IPS-15b (cell line): ENCODE measurements around the gene BNIP1.

Source experiments
- H3K27me3 ChIP-seq: one replicate; pipeline ENCODE4 v1.6.1; 2013; ENCODE audit warnings: low read length; ENCODE audit not compliant: control insufficient read depth, insufficient read depth
- H3K36me3 ChIP-seq: one replicate; pipeline ENCODE4 v1.6.1; 2013; ENCODE audit warnings: low read length; ENCODE audit not compliant: control insufficient read depth, insufficient read depth
- H3K4me1 ChIP-seq: one replicate; pipeline ENCODE4 v1.6.1; 2013; ENCODE audit warnings: mild to moderate bottlenecking, low read length; ENCODE audit not compliant: control insufficient read depth, insufficient read depth
- H3K4me3 ChIP-seq: one replicate; pipeline ENCODE4 v1.5.1; 2013; ENCODE audit warnings: low read depth, low read length
- H3K9ac ChIP-seq: one replicate; pipeline ENCODE4 v1.6.1; 2013; ENCODE audit warnings: low read depth, mild to moderate bottlenecking, low read length
- H3K9me3 ChIP-seq: one replicate; pipeline ENCODE4 v1.6.1; 2013; ENCODE audit warnings: mild to moderate bottlenecking, low read length; ENCODE audit not compliant: control insufficient read depth, insufficient read depth

Gene BNIP1

GRCh38 chr5:173172166-173172565 lies 27.8 kb downstream of the BNIP1 start:
- no peaks in the 10 kb centered on the region for H3K9me3 ChIP-seq
- no peak overlapping the region for H3K4me3 ChIP-seq
- no peaks in the 10 kb centered on the region for H3K36me3 ChIP-seq
- no peaks in the 10 kb centered on the region for H3K27me3 ChIP-seq
- H3K4me1 ChIP-seq = peaks cover 4% of the 10 kb centered on the region
- no peak overlapping the region for H3K9ac ChIP-seq

DNA sequence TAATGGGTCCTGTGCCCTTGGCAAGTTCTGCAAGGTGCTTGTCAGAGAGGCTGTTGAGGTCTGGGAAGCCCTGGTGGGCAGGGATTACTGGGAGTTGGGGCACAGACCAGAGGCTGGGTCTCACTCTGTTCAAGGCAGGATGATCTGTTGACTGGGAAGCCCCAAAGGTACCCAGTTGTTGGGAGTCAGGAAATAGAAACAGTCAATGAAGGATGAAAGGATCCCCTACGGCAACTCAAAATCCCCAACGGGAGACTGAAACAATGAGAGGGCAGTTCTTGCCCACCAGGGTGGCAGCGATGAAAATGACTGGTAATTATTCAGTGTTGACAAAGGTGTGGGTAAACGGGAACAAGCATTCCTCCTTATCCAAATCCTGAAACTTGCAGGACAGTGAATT lies 31.2 kb downstream of the BNIP1 start:
- H3K9ac ChIP-seq = no peak overlapping the region
- H3K36me3 ChIP-seq = no peaks in the 10 kb centered on the region

DNA sequence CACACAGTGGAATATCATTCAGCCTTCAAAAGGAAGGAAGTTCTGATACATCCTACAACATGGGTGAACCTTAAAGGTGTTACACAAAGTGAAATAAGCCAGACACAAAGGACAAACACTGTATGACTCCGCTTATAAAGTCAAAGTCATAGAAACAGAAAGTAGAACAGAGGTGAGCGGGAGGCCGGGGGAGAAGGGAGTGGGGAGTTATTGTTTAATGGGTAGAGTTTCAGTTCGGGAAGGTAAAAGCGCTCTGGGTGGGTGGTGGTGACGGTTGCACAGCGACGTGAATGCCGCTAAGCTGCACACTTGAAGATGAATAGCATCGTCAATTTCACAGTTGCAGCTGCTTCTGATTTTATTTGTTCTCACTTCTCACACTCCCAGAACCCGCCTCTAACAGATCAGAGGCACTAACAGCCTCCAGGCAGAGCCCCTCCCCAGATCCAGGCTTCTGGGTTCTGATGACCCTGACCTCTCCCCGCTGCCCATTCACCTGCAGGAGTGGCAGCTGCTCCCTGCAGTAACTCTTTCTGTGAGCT lies 34.1 kb downstream of the BNIP1 start:
- Histone ChIP-seq H3K4me3 (no peak overlapping the region), H3K9me3 (no peaks in the 10 kb centered on the region), H3K36me3 (no peaks in the 10 kb centered on the region), H3K9ac (no peak overlapping the region), H3K27me3 (no peaks in the 10 kb centered on the region), H3K4me1 (peaks cover 4% of the 10 kb centered on the region)

More for the DNA sequence above, 31.2 kb downstream of the BNIP1 start:
- Histone ChIP-seq H3K9me3 (no peaks in the 10 kb centered on the region), H3K27me3 (no peaks in the 10 kb centered on the region), H3K4me3 (no peak overlapping the region), H3K4me1 (peaks cover 4% of the 10 kb centered on the region)

DNA sequence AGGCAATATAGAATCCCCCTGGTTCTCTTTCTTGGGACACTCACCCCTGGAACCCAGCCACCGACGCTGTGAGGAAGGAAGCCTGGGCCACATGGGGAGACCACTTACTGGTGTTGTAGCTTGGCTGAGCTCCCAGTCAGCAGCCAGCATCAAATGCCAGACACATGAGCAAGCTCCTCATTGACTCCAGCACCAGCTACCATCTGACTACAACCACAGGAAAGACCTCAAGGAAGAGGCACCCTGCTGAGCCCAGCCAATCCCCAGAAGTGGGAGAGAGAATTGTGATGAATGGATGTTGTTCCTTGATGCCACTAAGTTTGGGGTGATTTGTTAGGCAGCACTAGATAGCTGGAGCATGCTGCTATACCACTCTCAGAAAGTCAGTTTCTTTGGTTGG lies 36.0 kb downstream of the BNIP1 start:
- Histone ChIP-seq H3K4me1 (peaks cover 4% of the 10 kb centered on the region), H3K27me3 (no peaks in the 10 kb centered on the region), H3K9me3 (no peaks in the 10 kb centered on the region), H3K36me3 (no peaks in the 10 kb centered on the region), H3K4me3 (no peak overlapping the region), H3K9ac (no peak overlapping the region)

DNA sequence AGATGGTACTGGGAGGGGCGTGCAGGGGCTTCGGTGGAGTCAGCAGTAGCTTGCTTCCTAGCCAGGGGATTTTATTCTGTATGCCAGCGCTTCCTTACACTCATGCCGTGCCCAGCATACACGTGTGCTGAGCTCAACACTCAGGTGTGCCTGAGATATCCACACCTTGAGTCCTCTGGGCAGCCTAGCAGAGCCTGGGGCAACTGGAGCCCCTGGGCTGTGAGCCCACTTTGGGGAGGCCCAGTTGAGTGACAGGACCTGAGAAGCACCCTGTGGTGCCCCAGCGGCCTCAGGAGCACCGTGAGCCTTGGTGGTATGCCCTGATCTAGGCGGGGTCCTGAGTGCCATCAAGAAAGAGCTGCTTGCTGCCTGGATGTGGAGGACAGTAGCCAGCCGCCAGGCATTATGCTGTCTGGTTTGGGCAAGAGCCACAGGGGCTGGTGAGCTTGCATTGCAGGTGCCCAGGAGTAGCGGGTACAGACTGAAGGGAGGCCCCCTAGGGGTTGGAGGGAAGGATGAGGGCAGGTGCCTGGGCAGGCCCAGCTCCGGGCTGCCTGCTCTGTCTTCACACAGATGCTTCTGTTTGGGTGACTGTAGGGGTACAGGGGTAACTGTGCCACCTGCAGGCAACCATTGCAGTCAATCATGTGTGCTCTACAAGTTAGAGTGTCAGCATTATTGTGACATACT lies 42.9 kb downstream of the BNIP1 start:
- no peaks in the 10 kb centered on the region for H3K27me3 ChIP-seq
- H3K4me1 ChIP-seq = no peaks in the 10 kb centered on the region
- no peaks in the 10 kb centered on the region for H3K36me3 ChIP-seq
- no peak overlapping the region for H3K9ac ChIP-seq
- H3K9me3 ChIP-seq = no peaks in the 10 kb centered on the region
- H3K4me3 ChIP-seq = no peak overlapping the region

GRCh38 chr5:173188280-173188679 lies 43.9 kb downstream of the BNIP1 start:
- Histone ChIP-seq H3K9me3 (no peaks in the 10 kb centered on the region), H3K4me1 (no peaks in the 10 kb centered on the region), H3K4me3 (no peak overlapping the region), H3K9ac (no peak overlapping the region), H3K36me3 (no peaks in the 10 kb centered on the region), H3K27me3 (no peaks in the 10 kb centered on the region)

GRCh38 chr5:173191015-173191414 lies 46.7 kb downstream of the BNIP1 start:
- Histone ChIP-seq H3K36me3 (no peaks in the 10 kb centered on the region), H3K4me3 (no peak overlapping the region), H3K9ac (no peak overlapping the region), H3K4me1 (no peaks in the 10 kb centered on the region), H3K27me3 (no peaks in the 10 kb centered on the region), H3K9me3 (no peaks in the 10 kb centered on the region)

DNA sequence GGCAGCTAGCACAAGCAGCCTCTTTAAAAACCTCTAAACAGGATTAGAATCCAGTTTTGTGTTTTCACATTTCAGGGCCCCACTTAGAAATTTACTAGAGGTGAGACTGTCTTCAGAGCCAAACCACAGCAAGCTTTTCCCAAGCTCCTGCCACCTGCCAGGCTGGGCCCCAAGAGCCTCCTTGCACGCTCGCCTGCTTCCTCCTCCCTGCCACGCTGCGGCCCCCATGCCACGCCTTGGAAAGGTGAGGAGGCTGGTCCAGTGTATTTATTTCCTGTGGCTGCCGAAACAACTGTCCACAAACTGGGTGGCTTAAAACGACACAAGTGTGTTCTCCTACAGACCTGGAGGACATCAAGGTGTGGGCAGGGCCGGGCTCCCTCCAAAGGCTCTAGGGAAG lies 47.2 kb downstream of the BNIP1 start:
- Histone ChIP-seq H3K36me3 (no peaks in the 10 kb centered on the region), H3K9ac (no peak overlapping the region), H3K4me3 (no peak overlapping the region), H3K9me3 (no peaks in the 10 kb centered on the region), H3K27me3 (no peaks in the 10 kb centered on the region), H3K4me1 (no peaks in the 10 kb centered on the region)

DNA sequence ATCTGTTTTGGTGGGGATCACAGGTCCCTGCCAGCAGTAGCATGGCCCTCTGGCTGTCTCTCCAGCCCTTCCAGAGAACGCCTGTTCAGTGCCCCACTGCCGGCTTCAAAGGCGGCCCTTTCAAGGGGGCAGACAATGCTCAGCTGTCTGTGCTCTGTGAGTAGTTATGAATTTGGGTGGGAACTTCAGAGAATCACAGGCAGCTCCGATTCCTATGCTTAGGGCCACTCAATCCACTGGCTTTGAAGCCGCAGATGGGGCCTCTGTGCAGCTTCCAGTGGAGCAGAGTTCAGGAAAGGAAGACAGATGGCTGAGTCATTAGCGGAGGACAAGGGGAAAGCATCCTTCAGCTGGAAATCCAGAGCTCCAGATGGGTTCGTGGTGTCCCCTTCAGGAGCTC lies 48.2 kb downstream of the BNIP1 start:
- H3K9me3 ChIP-seq = no peaks in the 10 kb centered on the region
- no peaks in the 10 kb centered on the region for H3K4me1 ChIP-seq
- H3K9ac ChIP-seq = no peak overlapping the region
- no peaks in the 10 kb centered on the region for H3K36me3 ChIP-seq
- no peaks in the 10 kb centered on the region for H3K27me3 ChIP-seq
- no peak overlapping the region for H3K4me3 ChIP-seq

DNA sequence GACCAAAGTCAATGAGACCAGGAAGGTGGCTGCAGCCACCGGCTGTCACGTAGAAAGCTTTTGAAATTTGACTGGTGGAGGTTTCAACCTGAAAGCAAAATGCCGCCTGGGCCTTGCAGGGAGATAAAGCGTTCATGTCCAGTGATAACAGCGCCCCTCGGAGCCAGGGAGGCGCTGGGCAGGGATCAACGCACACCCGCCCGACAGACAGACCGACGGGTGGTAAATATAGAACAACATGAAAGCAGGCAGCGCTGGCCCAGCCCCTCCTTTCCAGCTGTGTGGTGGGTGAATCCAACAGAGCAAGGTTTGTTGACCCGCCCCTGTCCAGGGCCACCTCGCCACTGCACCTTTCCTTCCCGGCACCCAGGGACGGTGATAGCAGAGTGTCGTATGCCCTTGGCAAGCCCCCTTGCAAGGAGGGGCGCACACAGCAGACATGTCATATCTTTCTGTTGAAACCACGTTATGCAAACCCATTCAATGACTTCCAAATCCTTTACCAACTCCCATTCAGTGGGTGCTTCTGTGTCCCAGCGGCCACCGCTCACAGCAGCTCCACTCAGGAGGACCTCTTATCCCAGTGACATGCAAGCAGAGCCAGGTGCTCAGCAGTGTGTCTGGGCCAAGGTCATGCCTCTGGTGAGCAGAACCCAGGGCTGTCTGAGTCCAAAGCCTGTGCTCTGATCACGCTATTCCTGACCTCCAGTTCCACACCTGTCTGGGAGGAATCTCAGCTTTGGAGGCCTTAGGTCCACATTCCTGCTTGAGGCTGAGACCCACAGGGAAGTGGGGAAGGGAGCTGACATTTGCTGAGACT lies 52.0 kb downstream of the BNIP1 start:
- H3K9ac ChIP-seq = no peak overlapping the region
- no peaks in the 10 kb centered on the region for H3K4me1 ChIP-seq
- H3K27me3 ChIP-seq = no peaks in the 10 kb centered on the region
- H3K4me3 ChIP-seq = no peak overlapping the region
- H3K9me3 ChIP-seq = no peaks in the 10 kb centered on the region
- H3K36me3 ChIP-seq = no peaks in the 10 kb centered on the region

- Histone ChIP-seq H3K4me3 (no peak overlapping the region), H3K27me3 (no peaks in the 10 kb centered on the region), H3K9me3 (no peaks in the 10 kb centered on the region), H3K4me1 (peaks cover 4% of the 10 kb centered on the region), H3K9ac (no peak overlapping the region), H3K36me3 (no peaks in the 10 kb centered on the region)
Observed at GRCh38 chr5:173197375-173197891, 53.1 kb downstream of the BNIP1 start.

GRCh38 chr5:173198049-173198448 lies 53.7 kb downstream of the BNIP1 start:
- H3K9ac ChIP-seq = no peak overlapping the region
- H3K36me3 ChIP-seq = no peaks in the 10 kb centered on the region
- no peaks in the 10 kb centered on the region for H3K9me3 ChIP-seq
- H3K4me3 ChIP-seq = no peak overlapping the region
- peaks cover 2% of the 10 kb centered on the region for H3K27me3 ChIP-seq
- H3K4me1 ChIP-seq = peaks cover 4% of the 10 kb centered on the region
